ENCODE data around the gene GGA1. TPM values are rescaled to one million over a fixed set of nuclear protein-coding genes. Genes with fewer than 3 reads are reported as not detected.
A peak's percentile ranks its signal among the peaks of the same experiment; 100 is the strongest.
"Not testable (repeated sequence)": the region's sequence is repeated elsewhere in the genome, so short reads cannot be mapped to it uniquely, and the experiment has no call there.

The GGA1 gene
- total RNA-seq, 1 experiment from 2014 or later, result 99.2 TPM

DNA sequence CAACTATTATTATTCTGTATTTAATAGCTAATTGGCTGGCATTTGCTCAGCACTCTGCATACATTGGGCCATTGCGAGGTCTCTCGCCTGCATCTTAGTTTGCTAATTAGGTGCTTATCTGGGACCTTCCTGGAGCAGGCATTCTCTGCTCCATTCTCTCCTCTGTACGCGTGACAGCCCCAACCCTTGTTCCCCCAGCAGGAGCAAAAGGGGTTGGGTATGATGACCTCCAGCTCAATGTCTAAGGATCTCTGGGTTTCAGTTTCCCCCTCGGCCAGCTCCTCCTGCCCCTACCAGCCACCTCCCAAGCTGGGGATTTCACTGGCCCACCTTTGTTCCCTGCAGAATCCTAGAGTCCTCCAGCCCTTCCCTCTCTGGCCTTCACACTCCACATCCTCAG, 19.0 kb upstream of the GGA1 start:
- Histone ChIP-seq H3K36me3 (ENCODE audit: low read depth) (no peaks in the 10 kb centered on the region), H3K79me2 (ENCODE audit: low read depth) (no peaks in the 10 kb centered on the region), H3K4me2 (no peak overlapping the region), H2AFZ (no peak overlapping the region), H3K9me2 (ENCODE audit: insufficient read depth) (no peaks in the 10 kb centered on the region), H3K27me3 (ENCODE audit: insufficient read depth, low read depth) (no peaks in the 10 kb centered on the region), H3K4me3 (no peak overlapping the region), H3K27ac (no peak overlapping the region), H3F3A (ENCODE audit: insufficient read depth, low read depth) (peaks cover 9% of the 10 kb centered on the region; the same call in 1 of the 2 replicates), H3K9me3 (ENCODE audit: insufficient read depth, low read depth) (no peaks in the 10 kb centered on the region), H3K4me1 (replicated peaks; ENCODE audit: insufficient read depth) (peaks cover 12% of the 10 kb centered on the region), H4K20me1 (ENCODE audit: insufficient read depth) (no peaks in the 10 kb centered on the region)
- intact Hi-C loops (cut with micrococcal nuclease; ENCODE audit: unreplicated experiment), result loop anchor here (5.0 kb wide), 1 partner anchor 132 kb away; no protein-coding TSS in a partner anchor
- ChIA-PET CTCF (interaction anchor here (0.7 kb wide), 1 partner anchor 273 kb away, joined by 3 read pairs; no protein-coding TSS in a partner anchor), POLR2A (ENCODE audit: unreplicated experiment) (interaction anchor here (0.6 kb wide), 1 partner anchor 100 kb away, joined by 3 read pairs; no protein-coding TSS in a partner anchor)
- no TSS peak for BruUV-seq (replicated peaks)
- no peak for DNase-seq
- TF ChIP-seq CTCF (conservative IDR thresholded peaks at IDR 0.05), result no peak
- no peak for TF ChIP-seq EZH2 (IDR thresholded peaks at IDR 0.05; ENCODE audit: low read depth)

DNA sequence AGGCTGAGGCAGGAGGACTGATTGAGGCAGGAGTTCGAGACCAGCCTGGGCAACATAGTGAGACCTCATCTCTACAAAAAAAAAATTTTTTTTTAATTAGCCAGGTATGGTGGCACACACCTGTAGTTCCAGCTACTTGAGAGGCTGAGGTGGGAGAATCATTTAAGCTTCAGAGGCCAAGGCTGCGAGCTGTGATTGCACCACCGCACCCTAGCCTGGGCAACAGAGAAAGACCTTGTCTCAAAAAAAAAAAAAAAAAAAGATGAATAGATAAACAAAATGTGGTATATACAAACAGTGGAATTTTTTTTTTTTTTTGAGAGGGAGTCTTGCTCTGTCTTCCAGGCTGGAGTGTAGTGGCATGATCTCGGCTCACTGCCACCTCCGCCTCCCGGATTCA, 17.6 kb upstream of the GGA1 start:
- not testable (repeated sequence) for H3K27ac ChIP-seq; H3K36me3 ChIP-seq (ENCODE audit: low read depth); H3K27me3 ChIP-seq (ENCODE audit: insufficient read depth, low read depth); H4K20me1 ChIP-seq (ENCODE audit: insufficient read depth); DNase-seq; H3K9me3 ChIP-seq (ENCODE audit: insufficient read depth, low read depth); H3K4me3 ChIP-seq; H3K4me2 ChIP-seq; H2AFZ ChIP-seq; BruUV-seq (replicated peaks); H3K9me2 ChIP-seq (ENCODE audit: insufficient read depth); H3K79me2 ChIP-seq (ENCODE audit: low read depth)
- ChIA-PET CTCF (interaction anchor here (0.6 to 2.8 kb wide), 4 partner anchors 22 to 664 kb away, joined by 5 to 31 read pairs (median 14); no protein-coding TSS in a partner anchor), POLR2A (ENCODE audit: unreplicated experiment) (interaction anchor here (0.6 kb wide), 1 partner anchor 31 kb away, joined by 15 read pairs; the partner anchor contains the start of gene CDC42EP1)
- Histone ChIP-seq H3F3A (ENCODE audit: insufficient read depth, low read depth) (peaks cover 15% of the 10 kb centered on the region; the same call in 1 of the 2 replicates), H3K4me1 (replicated peaks; ENCODE audit: insufficient read depth) (peaks cover 12% of the 10 kb centered on the region)
- intact Hi-C loops (cut with micrococcal nuclease; ENCODE audit: unreplicated experiment), result loop anchor here (5.0 kb wide), 1 partner anchor 134 kb away; no protein-coding TSS in a partner anchor

GRCh38 chr22:37591823-37592404, 16.7 kb upstream of the GGA1 start:
- no TSS peak for BruUV-seq (replicated peaks)
- Histone ChIP-seq H4K20me1 (ENCODE audit: insufficient read depth) (no peaks in the 10 kb centered on the region), H3K9me3 (ENCODE audit: insufficient read depth, low read depth) (no peaks in the 10 kb centered on the region), H3K4me1 (replicated peaks; ENCODE audit: insufficient read depth) (peaks cover 12% of the 10 kb centered on the region), H3K36me3 (ENCODE audit: low read depth) (no peaks in the 10 kb centered on the region), H3K27me3 (ENCODE audit: insufficient read depth, low read depth) (no peaks in the 10 kb centered on the region), H3K27ac (no peak overlapping the region), H3F3A (ENCODE audit: insufficient read depth, low read depth) (peaks cover 20% of the 10 kb centered on the region; the same call in 1 of the 2 replicates), H3K4me2 (peak overlapping the region; percentile 61), H2AFZ (0 out of 2 replicates have a peak overlapping the region, but pooled peaks have one; percentile 24), H3K79me2 (ENCODE audit: low read depth) (no peaks in the 10 kb centered on the region), H3K4me3 (peak overlapping the region; percentile 35; the same call in 1 of the 2 replicates), H3K9me2 (ENCODE audit: insufficient read depth) (no peaks in the 10 kb centered on the region)
- intact Hi-C loops (cut with micrococcal nuclease; ENCODE audit: unreplicated experiment), result loop anchor here (1.0 to 5.0 kb wide), 4 partner anchors 25 to 276 kb away; no protein-coding TSS in a partner anchor
- peak in 1 of 2 experiments; percentile 31 for DNase-seq
- ChIA-PET POLR2A (ENCODE audit: unreplicated experiment) (interaction anchor here (0.6 to 0.8 kb wide), 4 partner anchors 16 to 1114 kb away, joined by 3 to 47 read pairs (median 6); partner anchors contain the start of genes ANKRD54 and GTPBP1), CTCF (interaction anchor here (0.5 to 2.8 kb wide), 22 partner anchors 10 to 1043 kb away, joined by 3 to 31 read pairs (median 6); partner anchors contain the start of gene LGALS2)
- no peak for TF ChIP-seq EZH2 (IDR thresholded peaks at IDR 0.05; ENCODE audit: low read depth)
- no peak for TF ChIP-seq CTCF (conservative IDR thresholded peaks at IDR 0.05)

Measured in PC-9 (cell line).